Tongue (tissue), 2 donors: ENCODE data around the gene SCGB3A2. TPM values are rescaled to one million over a fixed set of nuclear protein-coding genes. Genes with fewer than 3 reads are reported as not detected.

ENCODE experiments used
- DNase-seq: peaks from one replicate; pipeline ENCODE4 v3.0.0-alpha.2; 2015
- total RNA-seq: library from RNA; depleted of rRNA; stranded (reverse); fragments of >200 nt; gene quantifications from one replicate; pipeline ENCODE4 v1.2.3, GENCODE V29; 2014

SCGB3A2 gene
- total RNA-seq, 1 donor from 2014 or later, result 5.8 TPM

DNA sequence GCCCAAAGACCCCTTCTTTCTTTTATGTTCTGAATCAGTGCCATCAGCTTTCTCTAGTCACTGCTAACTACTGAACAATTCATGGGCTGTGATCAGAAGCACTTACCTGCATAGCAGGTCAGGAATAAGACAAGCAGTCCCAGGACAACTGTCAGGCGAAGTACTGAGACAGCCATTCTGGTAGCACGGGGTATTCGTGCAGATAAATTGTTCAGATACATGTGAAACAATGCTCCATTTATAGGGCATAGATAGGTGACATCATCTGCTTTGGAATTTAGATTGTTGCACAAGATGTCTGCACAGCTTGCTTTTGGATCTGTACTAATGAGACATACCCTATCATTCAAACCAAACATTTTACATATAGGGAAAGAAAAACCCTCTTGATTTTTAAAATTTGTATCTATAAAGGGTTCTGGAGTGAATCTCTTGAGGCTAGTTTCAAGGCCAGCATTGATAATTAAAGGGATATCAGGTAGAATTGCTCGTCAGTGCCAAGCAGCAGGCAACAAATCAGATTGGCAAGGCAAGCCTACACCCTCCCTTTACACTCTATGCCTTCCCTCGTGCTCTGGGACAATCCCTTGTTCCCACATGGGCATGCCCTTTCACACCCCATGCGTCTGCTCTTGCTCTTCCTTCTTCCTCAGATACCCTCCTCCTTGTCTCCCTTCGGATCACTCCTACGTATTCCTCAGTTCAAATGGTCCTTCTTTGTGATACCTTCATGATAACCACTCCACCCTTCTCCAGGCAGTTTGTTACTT is 28.0 kb downstream of the SCGB3A2 start, which contains the start of gene C5orf46:
C5orf46 (minus strand) TSS at position 213 of the 770 bp plus-strand sequence; CDS start at position 176, 37 bp downstream.
- DNase-seq, result no peak

DNA sequence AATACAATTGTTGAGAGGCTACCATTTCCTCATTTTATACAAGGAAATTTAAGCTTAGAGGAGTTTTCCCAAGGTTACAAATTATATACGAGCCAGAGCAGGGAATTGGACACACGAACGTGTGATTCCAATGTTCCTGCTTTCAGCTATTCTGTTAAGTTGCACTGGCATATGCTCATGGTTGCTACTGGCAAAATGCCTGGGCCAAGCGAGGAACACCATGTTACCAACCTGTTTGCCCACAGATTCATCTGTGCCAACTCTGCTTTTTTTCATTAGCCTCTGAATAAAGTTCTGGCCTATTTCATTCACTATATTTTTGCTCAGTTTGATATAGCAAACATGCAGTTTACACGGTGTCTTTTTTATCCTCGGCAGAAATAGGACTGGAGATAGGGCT is 32.9 kb downstream of the SCGB3A2 start:
- DNase-seq, result no peak

DNA sequence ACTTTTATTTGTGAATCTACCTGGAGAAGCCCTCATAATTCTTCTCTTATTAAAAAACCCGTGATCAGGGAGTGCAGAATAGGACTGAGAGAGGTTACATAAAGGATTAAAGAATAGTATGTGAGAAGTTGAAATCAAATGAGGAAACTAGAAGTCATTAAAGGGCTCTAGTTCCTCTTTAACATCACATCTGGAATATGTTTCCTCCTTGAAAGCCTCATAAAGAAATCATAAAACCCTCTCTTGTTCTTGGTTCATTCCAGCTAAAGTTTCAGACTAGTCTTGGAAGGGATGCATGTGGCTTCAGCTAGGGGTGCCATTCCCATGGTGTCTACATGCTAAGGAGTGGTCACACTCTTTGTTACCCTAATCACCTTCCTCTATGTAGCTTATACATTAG is 33.5 kb downstream of the SCGB3A2 start:
- no peak for DNase-seq

DNA sequence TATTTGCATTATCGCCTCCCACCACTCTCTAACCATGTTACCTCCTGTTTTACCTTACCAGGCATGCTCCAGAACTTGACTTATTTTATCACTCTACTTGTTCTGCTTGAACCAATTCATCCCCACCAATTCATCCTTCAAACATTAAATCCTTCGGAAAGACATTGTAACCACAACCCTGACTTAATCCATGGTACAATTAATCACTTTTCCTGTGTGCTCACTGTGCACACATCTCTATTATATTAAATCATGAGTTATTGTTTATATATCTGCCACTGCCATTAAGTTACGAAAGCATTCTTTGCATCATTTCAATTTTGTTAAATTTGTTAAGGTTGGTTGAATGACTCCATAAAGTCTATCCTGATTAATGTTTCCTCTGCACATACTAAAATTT is 35.3 kb downstream of the SCGB3A2 start:
- no peak for DNase-seq

DNA sequence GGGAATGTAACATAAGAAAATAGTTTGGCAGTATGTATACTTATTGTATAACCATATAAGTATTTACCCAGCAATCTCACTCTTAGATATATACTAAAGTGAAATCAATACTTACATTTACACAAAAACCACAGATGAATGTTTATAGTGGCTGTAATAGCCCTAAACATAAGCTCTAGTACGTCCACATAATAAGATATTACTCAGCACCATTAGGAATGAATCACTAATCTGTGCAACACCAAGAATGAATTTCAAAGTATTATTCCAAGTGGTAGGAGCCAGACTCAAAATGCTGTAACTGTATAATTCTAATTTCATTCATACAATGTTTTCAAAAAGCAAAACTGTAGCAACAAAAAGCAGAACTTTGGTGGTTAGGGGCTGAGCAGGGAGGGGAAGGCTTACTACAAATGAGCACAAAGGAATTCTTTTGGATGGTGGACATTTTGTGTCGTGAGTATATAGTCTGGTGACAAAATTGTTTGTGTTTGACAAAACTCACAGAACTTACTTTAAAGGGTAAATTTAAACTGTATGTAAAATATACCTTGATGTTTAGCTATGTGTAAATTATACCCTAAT is 39.7 kb downstream of the SCGB3A2 start:
- no peak for DNase-seq

DNA sequence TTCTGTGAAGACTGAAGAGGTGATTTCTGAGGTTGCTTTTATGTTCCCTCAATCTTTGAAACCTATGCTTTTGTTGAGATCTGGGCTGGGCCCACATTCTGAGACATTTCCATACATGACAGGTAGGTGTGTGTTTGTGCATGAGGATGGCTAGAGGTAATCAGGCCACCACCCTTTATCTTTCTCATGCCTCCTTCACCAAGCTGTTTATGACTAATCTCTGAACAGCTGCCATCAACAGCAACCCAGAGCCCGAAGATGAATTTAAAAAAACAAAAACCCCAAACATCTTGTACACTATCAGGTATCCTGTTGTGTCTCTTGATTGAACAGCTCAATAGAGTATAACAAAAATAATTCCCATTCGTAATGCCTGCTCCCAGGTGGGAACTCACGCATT is 40.4 kb downstream of the SCGB3A2 start:
- DNase-seq, result no peak

DNA sequence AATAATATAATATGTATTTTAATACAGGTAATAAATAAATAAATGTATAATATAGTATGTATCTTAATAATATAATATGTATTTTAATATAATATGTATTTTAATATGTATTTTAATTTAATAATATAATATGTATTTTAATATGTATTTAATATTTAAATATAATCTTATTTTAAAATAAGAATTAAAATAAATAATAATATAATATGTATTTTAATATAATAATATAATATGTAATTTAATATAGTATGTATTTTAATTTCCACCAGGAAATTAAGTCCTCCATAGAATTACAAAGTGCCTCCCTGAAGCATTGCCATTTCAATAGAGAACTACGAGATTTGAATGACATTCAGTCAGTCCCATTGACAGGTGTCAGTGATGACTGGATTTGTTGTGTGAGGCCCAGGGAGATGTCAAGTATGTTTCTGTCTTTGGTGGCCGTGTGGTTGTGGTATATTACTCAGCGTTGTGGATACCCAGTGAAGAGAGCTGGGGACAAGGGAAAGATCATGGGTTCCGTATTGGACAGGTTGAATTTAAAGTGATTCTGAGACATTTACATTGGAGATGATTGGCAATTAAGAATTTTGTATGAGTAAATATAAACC is 42.0 kb downstream of the SCGB3A2 start:
- DNase-seq, result no peak

DNA sequence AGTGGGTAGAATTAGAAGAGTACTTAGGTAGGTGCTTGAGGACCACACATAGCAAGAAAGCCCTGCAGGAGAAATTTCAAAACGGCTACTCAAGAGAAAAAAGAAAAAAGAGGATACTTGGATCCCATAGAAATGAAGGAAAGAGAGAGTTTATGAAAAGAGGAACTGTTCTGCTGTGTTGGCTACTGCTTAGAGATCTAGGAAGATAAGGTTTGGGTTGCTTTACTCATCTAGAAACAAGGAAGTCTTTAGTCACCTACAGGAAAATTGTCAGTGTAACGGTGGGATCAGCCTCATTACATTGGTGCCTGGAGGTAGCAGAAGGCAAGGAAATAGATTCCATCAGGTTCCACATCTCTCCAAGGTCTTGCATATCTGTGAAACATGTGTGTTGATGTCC is 42.6 kb downstream of the SCGB3A2 start:
- DNase-seq, result no peak

DNA sequence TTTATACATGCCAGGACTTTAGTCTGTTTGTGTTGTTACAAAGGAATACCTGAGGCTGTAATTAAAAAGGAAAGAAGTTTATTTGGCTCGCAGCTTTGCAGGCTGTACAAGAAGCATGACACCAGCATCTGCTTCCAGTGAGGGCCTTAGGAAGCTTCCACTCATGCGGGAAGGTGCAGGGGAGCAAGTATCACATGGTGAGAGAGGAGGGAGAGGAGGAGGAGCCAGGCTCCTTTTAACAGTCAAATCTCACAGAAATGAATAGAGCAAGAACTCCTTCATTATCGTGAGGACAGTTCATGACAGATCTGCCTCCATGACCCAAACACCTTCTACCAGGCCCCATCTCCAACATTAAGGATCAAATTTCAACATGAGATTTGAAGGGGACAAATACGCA is 46.5 kb downstream of the SCGB3A2 start:
- DNase-seq, result no peak

DNA sequence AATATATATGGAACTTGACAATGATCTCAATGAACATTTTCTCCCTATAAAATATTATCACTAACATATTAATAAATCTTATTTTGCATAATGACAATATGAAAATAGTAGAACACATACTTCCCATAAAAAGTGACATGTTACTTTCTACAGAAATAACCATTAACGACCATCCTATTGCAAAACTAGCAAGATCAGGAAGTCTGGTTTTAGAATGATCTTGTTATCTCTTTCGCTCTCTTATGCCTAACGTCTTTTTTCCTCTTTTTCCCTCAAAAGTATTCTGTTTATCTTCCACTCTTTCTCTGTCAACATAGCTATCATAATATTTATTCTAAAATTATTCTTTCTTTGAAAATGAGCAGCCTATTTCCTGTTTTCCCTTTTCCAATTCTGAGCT is 49.4 kb downstream of the SCGB3A2 start:
- DNase-seq, result no peak

DNA sequence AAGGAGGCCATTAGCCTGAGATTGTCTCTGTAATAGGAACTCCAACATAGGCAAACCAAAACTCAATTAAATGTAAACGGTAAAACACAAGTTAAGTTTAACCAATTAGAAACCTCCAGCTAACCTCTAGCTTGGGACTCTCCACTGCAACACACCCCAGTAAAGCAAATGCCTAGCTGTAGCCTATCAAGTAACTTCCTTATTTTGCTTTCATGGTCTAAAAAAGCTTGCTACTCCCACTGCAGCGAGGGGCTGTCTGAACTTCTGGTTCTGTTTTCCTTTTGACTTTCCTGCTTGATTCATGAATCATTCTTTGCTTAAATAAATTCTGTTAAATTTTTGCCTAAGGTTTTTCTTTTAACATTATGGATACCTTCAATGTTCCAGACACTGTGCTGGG is 52.3 kb downstream of the SCGB3A2 start:
- no peak for DNase-seq

Other genes starting within 250 kb of the SCGB3A2 start
- gene JAKMIP2, start 96.0 kb upstream of the SCGB3A2 start, total RNA-seq, result 8.2 TPM
- not detected for gene SPINK1, start 47.0 kb upstream of the SCGB3A2 start, total RNA-seq
- gene C5orf46, start 27.8 kb downstream of the SCGB3A2 start, total RNA-seq, result 4.2 TPM
- 31.5 TPM for gene SPINK5, start 185.3 kb downstream of the SCGB3A2 start, total RNA-seq